Stimulated activated CD8-positive, alpha-beta memory T cell treated with anti-CD3 and anti-CD28 coated beads, Interleukin-12 subunit alpha, Interleukin-12 subunit beta, amount 100 ng/mL, for 4 hours (primary cell): ENCODE results near the gene C1orf174.

Experiments used
- DNase-seq: peaks from one replicate; pipeline ENCODE4 v3.0.0-alpha.2; 2020; ENCODE audit warnings: low read depth

The C1orf174 gene

GRCh38 chr1:3868464-3869006 is 31.5 kb downstream of the C1orf174 start:
- no peak for DNase-seq

GRCh38 chr1:3865606-3866160 is 34.4 kb downstream of the C1orf174 start:
- no peak for DNase-seq

DNA sequence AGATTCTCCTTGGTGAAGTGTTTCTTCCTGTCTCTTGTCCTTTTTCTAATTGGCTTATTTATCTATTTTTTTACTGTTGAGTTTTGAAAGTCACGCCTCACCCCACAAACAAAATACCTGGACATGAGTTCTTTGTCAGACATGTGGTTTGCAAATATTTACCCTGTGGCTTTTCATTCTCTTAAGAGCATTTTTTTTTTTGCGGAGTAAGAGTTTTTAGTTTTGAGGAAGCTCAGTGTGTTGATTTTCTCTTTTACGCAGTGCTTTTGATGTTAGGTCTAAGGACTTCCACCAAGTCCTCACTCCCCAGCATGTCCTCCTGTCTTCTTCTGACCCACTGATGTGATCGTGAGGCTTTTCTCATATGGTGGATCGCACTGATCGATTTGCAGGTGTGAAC is 35.2 kb downstream of the C1orf174 start:
- DNase-seq = no peak

DNA sequence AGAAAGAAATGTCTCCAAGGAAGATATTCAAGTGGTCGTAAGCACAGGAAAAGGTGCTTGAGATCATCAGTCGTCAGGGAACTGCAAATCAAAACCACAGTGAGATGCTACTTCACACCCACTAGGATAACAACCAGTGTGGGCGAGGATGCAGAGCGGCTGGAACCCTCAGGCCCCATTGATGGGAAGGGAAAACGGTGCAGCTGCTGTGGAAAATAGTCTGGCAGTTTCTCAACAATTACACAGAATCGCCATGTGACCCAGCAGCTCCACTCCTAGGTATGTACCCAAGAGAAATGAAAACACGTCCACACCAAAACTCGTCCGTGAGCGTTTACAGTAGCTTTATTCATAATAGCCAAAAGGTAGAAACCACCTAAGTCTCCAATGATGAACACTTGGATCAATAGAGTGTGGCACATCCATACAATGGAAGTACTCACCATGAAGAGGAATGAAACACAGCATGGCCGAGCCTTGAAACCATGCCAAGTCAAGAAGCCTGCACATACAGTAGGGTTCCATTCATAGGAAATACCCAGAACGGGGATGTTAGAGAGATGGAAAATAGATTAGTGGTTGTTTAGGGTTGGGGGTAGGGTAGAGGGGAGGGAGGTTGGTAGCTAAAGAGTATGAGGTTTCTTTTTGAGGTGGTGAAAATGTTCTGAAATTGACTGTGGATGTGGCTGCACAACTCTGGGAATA is 36.7 kb downstream of the C1orf174 start:
- no peak for DNase-seq

DNA sequence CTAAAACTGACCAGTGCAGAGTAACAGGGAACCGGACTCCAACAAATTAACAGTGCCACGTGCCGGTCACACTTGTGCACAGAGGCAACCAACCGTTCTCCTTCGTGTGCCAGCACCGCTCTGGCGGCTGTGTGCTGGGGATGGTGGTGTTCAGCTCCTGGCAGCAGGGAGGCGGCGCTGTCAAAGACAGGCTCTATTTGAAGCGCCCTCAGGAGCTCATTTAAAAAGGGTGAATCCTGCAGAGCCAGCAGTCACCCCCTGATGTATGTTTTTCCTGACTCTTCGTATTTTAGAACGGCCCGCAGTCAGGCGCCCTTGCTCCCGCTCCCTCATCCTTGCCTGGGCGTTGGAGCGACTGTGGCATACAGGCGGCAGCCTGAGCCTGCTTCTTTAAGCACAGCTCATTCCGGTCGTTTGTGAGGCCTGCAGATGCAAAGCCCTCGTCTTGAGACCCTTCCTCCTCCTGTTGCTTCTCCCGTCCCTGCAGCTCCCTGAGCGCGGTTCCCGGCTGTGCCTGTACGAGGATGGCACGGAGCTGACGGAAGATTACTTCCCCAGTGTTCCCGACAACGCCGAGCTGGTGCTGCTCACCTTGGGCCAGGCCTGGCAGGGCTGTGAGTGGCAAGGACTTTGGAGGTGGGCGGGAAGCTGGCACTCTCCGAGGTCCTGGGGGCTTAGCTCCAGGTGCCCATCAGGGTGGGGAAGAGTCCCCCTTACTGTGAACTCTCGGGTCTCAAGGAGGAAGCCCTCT is 41.7 kb downstream of the C1orf174 start:
- no peak for DNase-seq

DNA sequence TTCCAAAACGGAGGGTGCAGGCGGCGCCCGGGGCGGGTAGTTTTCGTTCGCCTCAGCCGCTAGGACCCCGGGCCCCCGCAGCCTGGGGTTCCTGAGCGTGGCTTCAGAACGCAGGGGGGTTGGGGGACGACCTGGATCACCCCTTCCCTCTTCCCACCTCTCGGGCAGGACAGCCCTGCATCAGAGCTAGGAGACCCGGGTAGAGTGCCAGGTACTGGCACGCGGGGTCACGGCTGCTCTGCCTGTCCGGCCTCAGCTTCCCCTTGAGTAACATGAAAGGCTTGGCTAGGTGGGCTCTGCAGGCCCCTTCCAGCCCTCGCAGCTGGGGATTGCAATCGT is 42.3 kb downstream of the C1orf174 start:
- no peak for DNase-seq

GRCh38 chr1:3856923-3857790 is 42.9 kb downstream of the C1orf174 start, which contains the start of the genes CEP104 and DFFB:
TSS of gene CEP104 (minus strand) at chr1:3857211. CDS start at chr1:3852407, 4,804 bp downstream.
TSS of gene DFFB (plus strand) at chr1:3857476. CDS start at chr1:3857604, 128 bp downstream.
- DNase-seq = peak; percentile 94

GRCh38 chr1:3852711-3853485 is 47.2 kb downstream of the C1orf174 start:
- no peak for DNase-seq

GRCh38 chr1:3852091-3852490 is 48.0 kb downstream of the C1orf174 start:
- DNase-seq = no peak

- no peak for DNase-seq
Measured at GRCh38 chr1:3851292-3851691, 48.8 kb downstream of the C1orf174 start.

DNA sequence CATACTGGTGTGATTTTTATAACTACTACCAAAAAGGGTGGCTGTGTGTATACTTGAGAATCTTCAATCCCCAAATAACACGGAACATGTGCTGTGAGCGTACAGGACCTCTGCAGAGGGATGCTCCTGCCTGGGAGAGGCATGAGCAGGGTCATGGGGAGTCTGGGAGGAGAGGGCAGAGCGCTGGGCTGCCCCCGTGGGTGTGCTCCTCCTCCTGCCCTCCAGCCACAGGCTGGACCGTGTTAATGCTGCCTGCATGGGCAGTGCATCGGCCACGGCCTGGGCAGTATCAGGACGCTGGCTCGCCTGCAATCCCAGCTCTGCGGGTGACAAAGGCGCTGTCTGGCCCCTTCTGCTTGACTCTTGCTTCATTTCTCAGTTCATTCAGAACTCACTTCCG is 49.2 kb downstream of the C1orf174 start:
- no peak for DNase-seq

GRCh38 chr1:3847081-3847480 is 53.0 kb downstream of the C1orf174 start:
- no peak for DNase-seq

DNA sequence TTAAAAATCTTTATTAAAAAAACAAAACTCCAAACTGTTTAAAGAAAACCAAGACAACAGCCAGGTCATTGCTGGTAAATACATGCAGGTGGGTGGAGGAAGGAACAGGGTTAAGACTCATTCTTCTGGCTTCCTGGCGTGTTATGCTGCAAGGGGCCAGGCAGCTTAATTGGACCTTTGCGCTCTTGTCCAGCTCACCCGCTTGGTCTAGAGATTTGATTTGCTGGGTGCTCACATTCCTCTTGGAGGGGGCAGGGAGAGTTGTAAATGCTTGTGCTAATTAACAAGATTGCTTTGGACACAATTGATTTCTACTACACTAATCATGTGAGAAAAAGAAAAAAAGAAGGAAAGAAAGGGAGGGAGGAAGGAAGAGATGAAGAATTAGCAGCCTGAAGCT is 53.5 kb downstream of the C1orf174 start:
- no peak for DNase-seq

DNA sequence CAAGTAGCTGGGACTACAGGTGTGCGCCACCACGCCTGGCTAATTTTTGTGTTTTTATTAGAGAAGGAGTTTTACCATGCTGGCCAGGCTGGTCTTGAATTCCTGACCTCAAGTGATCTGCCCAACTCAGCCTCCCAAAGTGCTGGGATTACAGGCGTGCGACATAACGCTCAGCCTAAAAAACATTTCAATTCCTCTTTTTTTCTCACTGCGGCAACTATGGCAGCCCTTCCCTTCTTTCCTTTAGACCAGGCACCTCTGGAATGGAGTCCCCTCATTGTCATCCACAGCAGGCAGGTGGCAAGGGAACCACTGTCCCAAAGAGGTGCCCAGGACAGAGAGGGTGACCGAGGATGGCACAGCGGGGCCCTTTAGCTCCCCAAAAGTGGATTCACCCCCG is 57.2 kb downstream of the C1orf174 start:
- no peak for DNase-seq

- DNase-seq = no peak
Measured at GRCh38 chr1:3841491-3841890, 58.6 kb downstream of the C1orf174 start.
